B cell (primary cell): ENCODE measurements around the gene SAMD9. TPM values are rescaled to one million over a fixed set of nuclear protein-coding genes. Genes with fewer than 3 reads are reported as not detected.

Source experiments
- ATAC-seq: fragments of 200-7000 bp; cut with Tn5 transposase; one replicate; pipeline ENCODE4 v1.10.0; 2021; ENCODE audit warnings: low read depth, mild to moderate bottlenecking, moderate number of reproducible peaks, moderate library complexity
- CTCF ChIA-PET: fragments of 350-600 bp; sonication (Branson Sonifier 250); formaldehyde crosslinking; loops from one replicate; lab custom pipeline; 2021; ENCODE audit warnings: antibody characterized with exemption, inconsistent platforms; lab: Charles Lee
- POLR2A ChIA-PET: fragments of 350-600 bp; sonication (Branson Sonifier 250); formaldehyde crosslinking; loops from one replicate; lab custom pipeline; 2021; ENCODE audit warnings: antibody characterized with exemption; lab: Charles Lee
- DNase-seq: peaks from one replicate; pipeline ENCODE4 v3.0.0; 2013
- H2AFZ ChIP-seq: 2 replicates; pipeline ENCODE4 v1.6.1; 2012; ENCODE audit warnings: mild to moderate bottlenecking, low read depth, low read length; ENCODE audit not compliant: insufficient read depth, poor library complexity, severe bottlenecking
- H3K27ac ChIP-seq, 2 donors: 1 replicate in 1 of 2; 2 replicates in 1 of 2; pipeline ENCODE4 v1.5.1; 2012 to 2013; ENCODE audit warnings: low read length in 2 of 2, mild to moderate bottlenecking in 2 of 2, moderate library complexity in 1 of 2
- H3K27me3 ChIP-seq, 4 experiments: fragments of 200-600 bp in 1 of 4; sonication (generic) in 1 of 4; replicated peaks in 1 of 4; 1 replicate in 2 of 4; 2 replicates in 2 of 4; pipeline versions ENCODE4 v1.6.1 to v1.7.0; 2013 to 2016; ENCODE audit warnings: low read length in 3 of 4, mild to moderate bottlenecking in 2 of 4, mixed read lengths in 1 of 4, moderate library complexity in 1 of 4; ENCODE audit not compliant: insufficient read depth in 4 of 4, control insufficient read depth in 3 of 4; ENCODE audit errors: control extremely low read depth in 1 of 4
- H3K36me3 ChIP-seq, 2 experiments: replicated peaks in 1 of 2; 1 replicate in 1 of 2; 2 replicates in 1 of 2; pipeline versions ENCODE4 v1.6.1 to v1.7.1; 2013; ENCODE audit warnings: low read length in 1 of 2; ENCODE audit not compliant: insufficient read depth in 2 of 2, control insufficient read depth in 1 of 2; ENCODE audit errors: control extremely low read depth in 1 of 2, extremely low read depth in 1 of 2
- H3K4me1 ChIP-seq, 2 donors: fragments of 200-600 bp in 1 of 2; sonication (generic) in 1 of 2; 1 replicate in 1 of 2; 2 replicates in 1 of 2; pipeline versions ENCODE4 v1.5.1 to v1.6.1; 2013 to 2017; ENCODE audit warnings: low read length in 2 of 2; ENCODE audit not compliant: control insufficient read depth in 2 of 2, insufficient read depth in 2 of 2
- H3K4me2 ChIP-seq: replicated peaks from 2 replicates; pipeline ENCODE3; 2012; ENCODE audit warnings: mild to moderate bottlenecking, low read depth, low read length; ENCODE audit not compliant: poor library complexity, severe bottlenecking
- H3K4me3 ChIP-seq, 5 experiments: fragments of 200-600 bp in 1 of 5; sonication (generic) in 1 of 5; 1 replicate in 3 of 5; 2 replicates in 2 of 5; pipeline versions ENCODE4 v1.5.1 to v1.7.0; 2011 to 2016; ENCODE audit warnings: low read length in 4 of 5, mild to moderate bottlenecking in 4 of 5, low read depth in 2 of 5, control low read depth in 1 of 5, moderate library complexity in 1 of 5; ENCODE audit not compliant: insufficient read depth in 1 of 5; ENCODE audit errors: control extremely low read depth in 1 of 5, extremely low read depth in 1 of 5
- H3K79me2 ChIP-seq: fragments of 200-600 bp; sonication (generic); one replicate; pipeline ENCODE4 v1.6.0; 2016; ENCODE audit warnings: low read length; ENCODE audit not compliant: control insufficient read depth, insufficient read depth
- H3K9ac ChIP-seq: fragments of 200-600 bp; sonication (generic); 2 replicates; pipeline ENCODE4 v1.6.1; 2017; ENCODE audit warnings: mild to moderate bottlenecking, low read length, moderate library complexity
- H3K9me3 ChIP-seq, 3 donors: one replicate each; pipeline versions ENCODE4 v1.6.1 to v1.7.1; 2013; ENCODE audit warnings: low read length in 2 of 3; ENCODE audit not compliant: control insufficient read depth in 2 of 3, insufficient read depth in 1 of 3; ENCODE audit errors: control extremely low read depth in 1 of 3
- H4K20me1 ChIP-seq: 2 replicates; pipeline ENCODE4 v1.6.0; 2012; ENCODE audit warnings: mild to moderate bottlenecking, low read length; ENCODE audit not compliant: insufficient read depth, control insufficient read depth, poor library complexity, severe bottlenecking
- H3K27ac Mint-ChIP-seq: one replicate; pipeline ENCODE4 v1.8.0; 2021; ENCODE audit warnings: mixed read lengths
- H3K27me3 Mint-ChIP-seq: one replicate; pipeline ENCODE4 v1.8.0; 2021; ENCODE audit warnings: mixed read lengths
- H3K4me1 Mint-ChIP-seq: one replicate; pipeline ENCODE4 v1.8.0; 2021; ENCODE audit warnings: mixed read lengths
- H3K4me3 Mint-ChIP-seq: one replicate; pipeline ENCODE4 v1.8.0; 2021; ENCODE audit warnings: mixed read lengths
- H3K9me3 Mint-ChIP-seq: one replicate; pipeline ENCODE4 v1.8.0; 2022; ENCODE audit warnings: mixed read lengths; ENCODE audit not compliant: insufficient read depth
- EZH2 ChIP-seq: IDR thresholded peaks from 2 replicates; pipeline ENCODE4 v1.6.1; 2012; ENCODE audit warnings: borderline replicate concordance, low read depth, mild to moderate bottlenecking, moderate library complexity, low read length; ENCODE audit not compliant: insufficient read depth, poor library complexity, severe bottlenecking
- WGBS: methylation state at CpG from one replicate; pipeline ENCODE4 v1.1.5; 2013; ENCODE audit warnings: missing lambda C conversion rate; ENCODE audit not compliant: insufficient coverage; 5-methylcytosine and 5-hydroxymethylcytosine counted together
- intact Hi-C: fragments of 100-400 bp; cut with micrococcal nuclease; formaldehyde crosslinking; loops from one replicate; pipeline ENCODE4 v1.10.0; 2022
- polyA plus RNA-seq: library from polyadenylated mRNA; depleted of rRNA; stranded (reverse); fragments of >200 nt; gene quantifications from 2 replicates; pipeline ENCODE4 v1.2.3, GENCODE V29; 2012
- total RNA-seq, 2 donors: library from RNA; stranded (reverse); fragments of 120-200 nt in 1 of 2; gene quantifications; 1 replicate in 1 of 2; 2 replicates in 1 of 2; pipeline versions ENCODE4 v1.2.3 to v1.2.4, GENCODE V29; 2013 to 2022
- TF ChIP-seq, protein P1 (sequence below): fragments of 200-600 bp; IDR thresholded peaks from one replicate; pipeline ENCODE4 v1.8.0; 2022; ENCODE audit warnings: antibody characterized with exemption, mild to moderate bottlenecking

SAMD9 gene
- total and polyA plus RNA-seq, 2 donors (not counting 1 experiment from before 2014, with no cell fraction given) = 6.2 to 42.1 TPM

DNA sequence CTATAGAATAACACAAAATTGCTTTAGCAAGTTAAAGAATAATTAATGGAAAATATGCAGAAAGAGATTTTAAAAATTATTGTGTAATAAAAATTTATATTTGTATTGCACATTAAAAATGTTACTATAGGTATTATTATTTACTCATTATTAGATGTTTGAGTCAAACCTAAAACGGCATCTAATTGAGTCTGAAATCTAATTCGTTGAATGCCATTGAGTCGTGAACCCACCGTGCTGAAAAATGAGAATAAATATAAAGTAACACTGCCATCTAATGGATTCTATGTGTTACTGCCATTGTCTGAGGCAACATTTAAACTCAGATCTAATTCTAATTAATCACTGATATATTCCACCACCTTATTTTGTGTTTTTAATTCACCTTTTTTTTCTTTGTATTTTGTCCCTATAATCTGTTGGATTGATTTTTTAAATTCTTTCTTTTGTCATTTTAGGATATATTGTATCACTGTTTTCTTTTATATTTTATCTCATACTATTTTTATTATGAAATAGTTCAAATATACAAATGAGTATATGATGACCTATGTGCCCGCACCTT is 62.2 kb downstream of the SAMD9 start:
- CTCF ChIA-PET = interaction anchor here (0.7 to 3.4 kb wide), 2 partner anchors 434 to 712 kb away, joined by 3 to 26 read pairs; no protein-coding TSS in a partner anchor
- peak; percentile 58 for DNase-seq
- POLR2A ChIA-PET = no interaction called here

DNA sequence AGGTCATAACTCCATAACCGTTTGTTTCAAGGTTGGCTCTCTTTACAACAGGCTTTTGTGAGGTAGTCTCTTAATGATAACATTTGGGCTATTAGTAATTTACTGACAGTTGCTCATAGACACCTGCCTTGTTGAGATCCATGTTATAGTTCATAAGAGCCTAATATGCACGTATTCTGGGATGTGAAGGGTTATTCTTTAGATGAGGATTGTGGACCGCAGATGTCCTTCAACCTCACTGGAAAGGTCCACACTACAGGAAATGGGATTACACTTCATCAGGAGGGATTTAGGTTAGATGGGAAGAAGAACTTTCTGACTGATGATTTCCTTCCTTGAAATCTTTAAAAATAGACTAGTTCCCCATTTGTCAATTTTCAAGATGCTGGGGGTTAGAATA is 62.8 kb downstream of the SAMD9 start:
- CTCF ChIA-PET = no interaction called here
- no CpG with 5 or more reads among the region's 3 CpGs for whole genome bisulfite sequencing
- no peak overlapping the region for H2AFZ ChIP-seq

More for the DNA sequence above, 62.2 kb downstream of the SAMD9 start:
- peaks cover 0 to under 1% (median 0%) of the 10 kb centered on the region in 4 experiments for H3K27me3 ChIP-seq
- no peaks in the 10 kb centered on the region for H4K20me1 ChIP-seq
- no peak overlapping the region for H3K4me3 Mint-ChIP-seq
- no peaks in the 10 kb centered on the region for H3K79me2 ChIP-seq
- H3K9me3 Mint-ChIP-seq = no peaks in the 10 kb centered on the region
- H3K36me3 ChIP-seq = no peaks in the 10 kb centered on the region
- H3K4me3 ChIP-seq = no peak overlapping the region
- H3K27me3 Mint-ChIP-seq = peaks cover 1% of the 10 kb centered on the region
- TF ChIP-seq, protein P1, sequence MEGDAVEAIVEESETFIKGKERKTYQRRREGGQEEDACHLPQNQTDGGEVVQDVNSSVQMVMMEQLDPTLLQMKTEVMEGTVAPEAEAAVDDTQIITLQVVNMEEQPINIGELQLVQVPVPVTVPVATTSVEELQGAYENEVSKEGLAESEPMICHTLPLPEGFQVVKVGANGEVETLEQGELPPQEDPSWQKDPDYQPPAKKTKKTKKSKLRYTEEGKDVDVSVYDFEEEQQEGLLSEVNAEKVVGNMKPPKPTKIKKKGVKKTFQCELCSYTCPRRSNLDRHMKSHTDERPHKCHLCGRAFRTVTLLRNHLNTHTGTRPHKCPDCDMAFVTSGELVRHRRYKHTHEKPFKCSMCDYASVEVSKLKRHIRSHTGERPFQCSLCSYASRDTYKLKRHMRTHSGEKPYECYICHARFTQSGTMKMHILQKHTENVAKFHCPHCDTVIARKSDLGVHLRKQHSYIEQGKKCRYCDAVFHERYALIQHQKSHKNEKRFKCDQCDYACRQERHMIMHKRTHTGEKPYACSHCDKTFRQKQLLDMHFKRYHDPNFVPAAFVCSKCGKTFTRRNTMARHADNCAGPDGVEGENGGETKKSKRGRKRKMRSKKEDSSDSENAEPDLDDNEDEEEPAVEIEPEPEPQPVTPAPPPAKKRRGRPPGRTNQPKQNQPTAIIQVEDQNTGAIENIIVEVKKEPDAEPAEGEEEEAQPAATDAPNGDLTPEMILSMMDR = peak; percentile 93
- no peak for TF ChIP-seq EZH2
- H3K27ac ChIP-seq = no peak overlapping the region
- peaks cover 5% of the 10 kb centered on the region for H3K4me1 Mint-ChIP-seq
- no peak overlapping the region for H3K4me2 ChIP-seq
- intact Hi-C loops = loop anchor here (1.0 to 5.0 kb wide), 5 partner anchors 223 to 1223 kb away; no protein-coding TSS in a partner anchor
- WGBS = no CpG with 5 or more reads among the region's 5 CpGs
- H3K4me1 ChIP-seq = no peaks in the 10 kb centered on the region
- no peaks in the 10 kb centered on the region for H3K9me3 ChIP-seq
- ATAC-seq = peak; percentile 56
- H2AFZ ChIP-seq = no peak overlapping the region
- H3K9ac ChIP-seq = no peak overlapping the region
- no peak overlapping the region for H3K27ac Mint-ChIP-seq

More for the DNA sequence above, 62.8 kb downstream of the SAMD9 start:
- Mint-ChIP-seq H3K27me3 (no peaks in the 10 kb centered on the region), H3K27ac (no peak overlapping the region), H3K4me3 (no peak overlapping the region), H3K4me1 (peaks cover 5% of the 10 kb centered on the region), H3K9me3 (no peaks in the 10 kb centered on the region)
- ATAC-seq (no peak), DNase-seq (no peak)
- no peaks in the 10 kb centered on the region for H3K27me3 ChIP-seq
- TF ChIP-seq, protein P1 = no peak
- TF ChIP-seq EZH2 = no peak
- no peaks in the 10 kb centered on the region for H3K36me3 ChIP-seq
- H4K20me1 ChIP-seq = no peaks in the 10 kb centered on the region
- no peak overlapping the region for H3K9ac ChIP-seq
- H3K4me3 ChIP-seq = no peak overlapping the region
- POLR2A ChIA-PET = no interaction called here
- no peaks in the 10 kb centered on the region for H3K9me3 ChIP-seq
- H3K27ac ChIP-seq = no peak overlapping the region
- intact Hi-C loops = loop anchor here (1.0 to 5.0 kb wide), 5 partner anchors 223 to 1223 kb away; no protein-coding TSS in a partner anchor
- H3K79me2 ChIP-seq = no peaks in the 10 kb centered on the region
- H3K4me2 ChIP-seq = no peak overlapping the region
- no peaks in the 10 kb centered on the region for H3K4me1 ChIP-seq
